T follicular helper cell (primary cell): Measurements from ENCODE around the gene TSPAN15.
A peak's percentile ranks its signal among the peaks of the same experiment; 100 is the strongest.
"Not testable (repeated sequence)": the region's sequence is repeated elsewhere in the genome, so short reads cannot be mapped to it uniquely, and the experiment has no call there.

Experiments used
- DNase-seq: peaks from one replicate; pipeline ENCODE4 v3.0.0-alpha.2; 2020; ENCODE audit warnings: low read depth

The TSPAN15 gene

GRCh38 chr10:69503001-69503895, 52.0 kb downstream of the TSPAN15 start:
- DNase-seq, result no peak

- no peak for DNase-seq
Observed at GRCh38 chr10:69503896-69504265, 52.6 kb downstream of the TSPAN15 start.

GRCh38 chr10:69504576-69505250, 53.4 kb downstream of the TSPAN15 start:
- no peak for DNase-seq

GRCh38 chr10:69505636-69506318, 54.5 kb downstream of the TSPAN15 start:
- no peak for DNase-seq

- no peak for DNase-seq
Observed at GRCh38 chr10:69506487-69506833, 55.2 kb downstream of the TSPAN15 start.

- DNase-seq, result no peak
Observed at GRCh38 chr10:69506834-69507713, 55.8 kb downstream of the TSPAN15 start.

GRCh38 chr10:69508738-69509340, 57.6 kb downstream of the TSPAN15 start:
- DNase-seq, result no peak

GRCh38 chr10:69512901-69513300, 61.6 kb downstream of the TSPAN15 start:
- DNase-seq, result no peak

- no peak for DNase-seq
Observed at GRCh38 chr10:69513617-69514016, 62.4 kb downstream of the TSPAN15 start.

GRCh38 chr10:69515699-69516259, 64.5 kb downstream of the TSPAN15 start:
- DNase-seq, result peak; percentile 68

- DNase-seq, result no peak
Observed at GRCh38 chr10:69516316-69516715, 65.1 kb downstream of the TSPAN15 start.

- DNase-seq, result no peak
Observed at GRCh38 chr10:69516796-69517195, 65.5 kb downstream of the TSPAN15 start.

GRCh38 chr10:69517271-69517848, 66.1 kb downstream of the TSPAN15 start:
- no peak for DNase-seq

- DNase-seq, result no peak
Observed at GRCh38 chr10:69527961-69528360, 76.7 kb downstream of the TSPAN15 start.

GRCh38 chr10:69533658-69534057, 82.4 kb downstream of the TSPAN15 start:
- DNase-seq, result no peak

GRCh38 chr10:69536521-69536920, 85.3 kb downstream of the TSPAN15 start:
- not testable (repeated sequence) for DNase-seq

GRCh38 chr10:69537449-69537848, 86.2 kb downstream of the TSPAN15 start:
- no peak for DNase-seq

GRCh38 chr10:69538461-69538860, 87.2 kb downstream of the TSPAN15 start:
- DNase-seq, result no peak

- no peak for DNase-seq
Observed at GRCh38 chr10:69541463-69541862, 90.2 kb downstream of the TSPAN15 start.

GRCh38 chr10:69549959-69550358, 98.7 kb downstream of the TSPAN15 start:
- DNase-seq, result no peak

GRCh38 chr10:69552268-69552667, 101.0 kb downstream of the TSPAN15 start:
- DNase-seq, result no peak
